Smooth muscle cell (in vitro differentiated cells): ENCODE results near the gene SH3BP1. TPM values are rescaled to one million over a fixed set of nuclear protein-coding genes. Genes with fewer than 3 reads are reported as not detected.
"Not testable (repeated sequence)": the region's sequence is repeated elsewhere in the genome, so short reads cannot be mapped to it uniquely, and the experiment has no call there.

Source experiments
- DNase-seq: peaks from one replicate; lab custom pipeline; 2025; ENCODE audit not compliant: unreplicated experiment; lab: John Stamatoyannopoulos, UW
- H2AFZ ChIP-seq: fragments of 200-600 bp; sonication (generic); 2 replicates; pipeline ENCODE4 v1.6.0; 2016; ENCODE audit warnings: antibody characterized with exemption, low read depth, mild to moderate bottlenecking
- H3F3A ChIP-seq: fragments of 200-600 bp; sonication (generic); 2 replicates; pipeline ENCODE4 v1.6.0; 2017; ENCODE audit warnings: antibody characterized with exemption, low read depth
- H3K27ac ChIP-seq: fragments of 200-600 bp; sonication (generic); 2 replicates; pipeline ENCODE4 v1.5.1; 2016; ENCODE audit warnings: low read depth, mild to moderate bottlenecking
- H3K27me3 ChIP-seq: fragments of 200-600 bp; sonication (generic); 2 replicates; pipeline ENCODE4 v1.6.1; 2016; ENCODE audit warnings: low read depth, mild to moderate bottlenecking
- H3K36me3 ChIP-seq: fragments of 200-600 bp; sonication (generic); 2 replicates; pipeline ENCODE4 v1.5.1; 2016; ENCODE audit warnings: low read depth
- H3K4me1 ChIP-seq: fragments of 200-600 bp; sonication (generic); 2 replicates; pipeline ENCODE4 v1.5.1; 2016; ENCODE audit warnings: low read depth
- H3K4me2 ChIP-seq: fragments of 200-600 bp; sonication (generic); 2 replicates; pipeline ENCODE4 v1.6.0; 2016; ENCODE audit warnings: mild to moderate bottlenecking
- H3K4me3 ChIP-seq: fragments of 200-600 bp; sonication (generic); 2 replicates; pipeline ENCODE4 v1.5.1; 2016; ENCODE audit warnings: mild to moderate bottlenecking
- H3K79me2 ChIP-seq: fragments of 200-600 bp; sonication (generic); 2 replicates; pipeline ENCODE4 v1.6.0; 2016; ENCODE audit warnings: low read depth, mild to moderate bottlenecking
- H3K9ac ChIP-seq: fragments of 200-600 bp; sonication (generic); 2 replicates; pipeline ENCODE4 v1.6.0; 2016; ENCODE audit warnings: low read depth
- H3K9me3 ChIP-seq: fragments of 200-600 bp; sonication (generic); replicated peaks from 2 replicates; pipeline ENCODE4 v1.5.1; 2016; ENCODE audit warnings: low read depth
- H4K20me1 ChIP-seq: fragments of 200-600 bp; sonication (generic); 2 replicates; pipeline ENCODE4 v1.6.0; 2016; ENCODE audit warnings: low read depth
- CTCF ChIP-seq: fragments of 200-600 bp; sonication (generic); IDR thresholded peaks from 2 replicates; pipeline ENCODE4 v1.5.1; 2017; ENCODE audit warnings: borderline replicate concordance, mild to moderate bottlenecking, antibody characterized with exemption; ENCODE audit not compliant: insufficient read depth, poor library complexity, severe bottlenecking
- WGBS: methylation state at CpG from one replicate; pipeline ENCODE4 v1.1.7; 2016; ENCODE audit warnings: low lambda C conversion rate; 5-methylcytosine and 5-hydroxymethylcytosine counted together
- polyA plus RNA-seq: library from polyadenylated mRNA; unstranded; fragments of >200 nt; fragmentation: Nextera tagmentation; extraction: Ambion mirVana; gene quantifications from 2 replicates; pipeline ENCODE4 v1.2.1, GENCODE V29; 2016
- total RNA-seq: library from RNA; depleted of rRNA; stranded (reverse); fragments of >200 nt; gene quantifications from 2 replicates; pipeline ENCODE4 v1.2.3, GENCODE V29; 2014

Gene SH3BP1
- total and polyA plus RNA-seq, 2 experiments from 2014 or later = 16.6 to 20.4 TPM

- Histone ChIP-seq H3F3A (peaks cover 2% of the 10 kb centered on the region), H3K9me3 (no peaks in the 10 kb centered on the region), H3K4me1 (peaks cover 8% of the 10 kb centered on the region), H3K79me2 (peaks cover 28% of the 10 kb centered on the region), H3K9ac (peak overlapping the region; percentile 90), H3K4me3 (peak overlapping the region; percentile 89), H3K36me3 (no peaks in the 10 kb centered on the region), H2AFZ (peak overlapping the region; percentile 82), H3K4me2 (peak overlapping the region; percentile 96), H4K20me1 (no peaks in the 10 kb centered on the region), H3K27ac (peak overlapping the region; percentile 96), H3K27me3 (no peaks in the 10 kb centered on the region)
- 5% methylated on average over 17 of the region's 17 CpGs for WGBS
- DNase-seq = no peak
- TF ChIP-seq CTCF = no peak
Measured at GRCh38 chr22:37607935-37608476, 31.5 kb upstream of the SH3BP1 start.

- peak within 1 kb of the TSS; percentile 82 for H2AFZ ChIP-seq
- H3K36me3 ChIP-seq = no peaks in the 10 kb centered on the region
- TF ChIP-seq CTCF = no peak
- H3K27ac ChIP-seq = peak within 1 kb of the TSS; percentile 96
- no peaks in the 10 kb centered on the region for H3K27me3 ChIP-seq
- peak within 1 kb of the TSS; percentile 96 for H3K4me2 ChIP-seq
- H3K9ac ChIP-seq = peak within 1 kb of the TSS; percentile 90
- peaks cover 2% of the 10 kb centered on the region for H3F3A ChIP-seq
- peak within 1 kb of the TSS; percentile 89 for H3K4me3 ChIP-seq
- H3K9me3 ChIP-seq = no peaks in the 10 kb centered on the region
- WGBS = under 1% methylated on average over 46 of the region's 82 CpGs
- H3K79me2 ChIP-seq = peaks cover 28% of the 10 kb centered on the region
- peak; percentile 90 for DNase-seq
- H3K4me1 ChIP-seq = peaks cover 8% of the 10 kb centered on the region
- H4K20me1 ChIP-seq = no peaks in the 10 kb centered on the region
Measured at GRCh38 chr22:37608477-37609239, 30.8 kb upstream of the SH3BP1 start, which contains the start of gene GGA1. Gene GGA1, plus strand, starts transcription at chr22:37608834. Its CDS starts 27 bp downstream, at chr22:37608861.

- H3F3A ChIP-seq = peaks cover 2% of the 10 kb centered on the region
- peak overlapping the region; percentile 90 for H3K9ac ChIP-seq
- DNase-seq = no peak
- H3K79me2 ChIP-seq = peaks cover 28% of the 10 kb centered on the region
- H3K4me2 ChIP-seq = peak overlapping the region; percentile 96
- 28% methylated on average over 26 of the region's 26 CpGs for WGBS
- peak overlapping the region; percentile 96 for H3K27ac ChIP-seq
- peak overlapping the region; percentile 89 for H3K4me3 ChIP-seq
- H2AFZ ChIP-seq = no peak overlapping the region
- no peak for TF ChIP-seq CTCF
- H3K4me1 ChIP-seq = peaks cover 8% of the 10 kb centered on the region
- H3K27me3 ChIP-seq = no peaks in the 10 kb centered on the region
- no peaks in the 10 kb centered on the region for H4K20me1 ChIP-seq
- H3K9me3 ChIP-seq = no peaks in the 10 kb centered on the region
- H3K36me3 ChIP-seq = no peaks in the 10 kb centered on the region
Measured at GRCh38 chr22:37609240-37610152, 30.0 kb upstream of the SH3BP1 start.

- Histone ChIP-seq H3K4me3 (peak overlapping the region; percentile 89), H3K79me2 (peaks cover 28% of the 10 kb centered on the region), H3K4me2 (peak overlapping the region; percentile 96)
- H3K27ac ChIP-seq, DNase-seq, H3K4me1 ChIP-seq, H3F3A ChIP-seq, H4K20me1 ChIP-seq, H2AFZ ChIP-seq, H3K27me3 ChIP-seq, H3K36me3 ChIP-seq, H3K9ac ChIP-seq, H3K9me3 ChIP-seq: not testable (repeated sequence)
- WGBS = 97% methylated on average over 3 of the region's 3 CpGs
Measured at GRCh38 chr22:37610153-37610475, 29.4 kb upstream of the SH3BP1 start.
